ENCODE data around the gene PARD6B.
"Not testable (repeated sequence)": the region's sequence is repeated elsewhere in the genome, so short reads cannot be mapped to it uniquely, and the experiment has no call there.

The PARD6B gene

GRCh38 chr20:50750145-50750671 lies 18.8 kb downstream of the PARD6B start:
- DNase-seq = no peak

- no peak for DNase-seq
Observed at GRCh38 chr20:50753152-50753551, 21.8 kb downstream of the PARD6B start.

- no peak for DNase-seq
Observed at GRCh38 chr20:50754420-50754819, 23.0 kb downstream of the PARD6B start.

- DNase-seq = no peak
Observed at GRCh38 chr20:50756447-50756846, 25.1 kb downstream of the PARD6B start.

GRCh38 chr20:50758469-50758868 lies 27.1 kb downstream of the PARD6B start:
- no peak for DNase-seq

GRCh38 chr20:50758992-50759391 lies 27.6 kb downstream of the PARD6B start:
- no peak for DNase-seq

- no peak for DNase-seq
Observed at GRCh38 chr20:50759678-50760077, 28.3 kb downstream of the PARD6B start.

GRCh38 chr20:50762045-50762422 lies 30.7 kb downstream of the PARD6B start:
- no peak for DNase-seq

GRCh38 chr20:50762435-50763220 lies 31.2 kb downstream of the PARD6B start:
- DNase-seq = no peak

- not testable (repeated sequence) for DNase-seq
Observed at GRCh38 chr20:50763550-50764458, 32.4 kb downstream of the PARD6B start.

GRCh38 chr20:50765251-50765650 lies 33.9 kb downstream of the PARD6B start:
- not testable (repeated sequence) for DNase-seq

GRCh38 chr20:50765674-50766073 lies 34.3 kb downstream of the PARD6B start:
- no peak for DNase-seq

- not testable (repeated sequence) for DNase-seq
Observed at GRCh38 chr20:50766955-50767809, 35.8 kb downstream of the PARD6B start.

GRCh38 chr20:50768991-50769390 lies 37.6 kb downstream of the PARD6B start:
- DNase-seq = not testable (repeated sequence)

GRCh38 chr20:50769551-50770085 lies 38.2 kb downstream of the PARD6B start:
- not testable (repeated sequence) for DNase-seq

GRCh38 chr20:50771419-50772080 lies 40.2 kb downstream of the PARD6B start:
- DNase-seq = not testable (repeated sequence)

- no peak for DNase-seq
Observed at GRCh38 chr20:50772420-50773185, 41.2 kb downstream of the PARD6B start.

- DNase-seq = no peak
Observed at GRCh38 chr20:50774515-50774914, 43.1 kb downstream of the PARD6B start.

- no peak for DNase-seq
Observed at GRCh38 chr20:50776122-50776817, 44.9 kb downstream of the PARD6B start.

GRCh38 chr20:50777373-50777772 lies 46.0 kb downstream of the PARD6B start:
- no peak for DNase-seq
